Measurements from ENCODE around the gene ZNF304.

ZNF304 gene
- 6.2 to 16.3 (median 10.1) reads per million in 3 donors for total RNA-seq

GRCh38 chr19:57350877-57351805 lies at the start of gene ZNF304:
TSS of gene ZNF304 (plus strand) at chr19:57351271. CDS start at chr19:57351665, 394 bp downstream.
- Histone ChIP-seq H3K4me3 (ENCODE audit: insufficient read depth, low read depth, low read length, poor library complexity, severe bottlenecking) (peak within 1 kb of the TSS; percentile 81), H3K27me3 (replicated peaks; ENCODE audit: control insufficient read depth, insufficient read depth, low read length, poor library complexity, severe bottlenecking) (no peaks in the 10 kb centered on the region), H3K36me3 (ENCODE audit: control insufficient read depth, insufficient read depth, low read length) (peaks cover 29% of the 10 kb centered on the region), H3K9me3 (ENCODE audit: control insufficient read depth, low read length) (peaks cover 5% of the 10 kb centered on the region), H3K4me1 (ENCODE audit: control insufficient read depth, insufficient read depth, low read length, poor library complexity, severe bottlenecking) (peaks cover 10% of the 10 kb centered on the region), H3K27ac (ENCODE audit: insufficient read depth, low read length, poor library complexity, severe bottlenecking) (peak within 1 kb of the TSS; percentile 57)
- peak; percentile 57 to 78 (median 70) for DNase-seq

- no peak for DNase-seq
These were observed 49.0 kb upstream of the ZNF304 start for GRCh38 chr19:57302020-57302465.

GRCh38 chr19:57302727-57303401 lies 48.2 kb upstream of the ZNF304 start:
- no peak for DNase-seq
- H3K27me3 ChIP-seq (replicated peaks; ENCODE audit: control insufficient read depth, insufficient read depth, low read length, poor library complexity, severe bottlenecking) = no peaks in the 10 kb centered on the region
- no peak overlapping the region for H3K27ac ChIP-seq (ENCODE audit: insufficient read depth, low read length, poor library complexity, severe bottlenecking)
- H3K36me3 ChIP-seq (ENCODE audit: control insufficient read depth, insufficient read depth, low read length) = peaks cover 13% of the 10 kb centered on the region
- no peaks in the 10 kb centered on the region for H3K4me1 ChIP-seq (ENCODE audit: control insufficient read depth, insufficient read depth, low read length, poor library complexity, severe bottlenecking)
- no peaks in the 10 kb centered on the region for H3K9me3 ChIP-seq (ENCODE audit: control insufficient read depth, low read length)
- no peak overlapping the region for H3K4me3 ChIP-seq (ENCODE audit: insufficient read depth, low read depth, low read length, poor library complexity, severe bottlenecking)

More at GRCh38 chr19:57302020-57302465, 49.0 kb upstream of the ZNF304 start:
- H3K27me3 ChIP-seq (replicated peaks; ENCODE audit: control insufficient read depth, insufficient read depth, low read length, poor library complexity, severe bottlenecking) = no peaks in the 10 kb centered on the region
- H3K27ac ChIP-seq (ENCODE audit: insufficient read depth, low read length, poor library complexity, severe bottlenecking) = no peak overlapping the region
- H3K4me3 ChIP-seq (ENCODE audit: insufficient read depth, low read depth, low read length, poor library complexity, severe bottlenecking) = no peak overlapping the region
- H3K36me3 ChIP-seq (ENCODE audit: control insufficient read depth, insufficient read depth, low read length) = peaks cover 13% of the 10 kb centered on the region
- H3K9me3 ChIP-seq (ENCODE audit: control insufficient read depth, low read length) = no peaks in the 10 kb centered on the region
- H3K4me1 ChIP-seq (ENCODE audit: control insufficient read depth, insufficient read depth, low read length, poor library complexity, severe bottlenecking) = no peaks in the 10 kb centered on the region

GRCh38 chr19:57305056-57305455 lies 46.0 kb upstream of the ZNF304 start:
- Histone ChIP-seq H3K27ac (ENCODE audit: insufficient read depth, low read length, poor library complexity, severe bottlenecking) (no peak overlapping the region), H3K36me3 (ENCODE audit: control insufficient read depth, insufficient read depth, low read length) (peaks cover 4% of the 10 kb centered on the region), H3K9me3 (ENCODE audit: control insufficient read depth, low read length) (no peaks in the 10 kb centered on the region), H3K4me3 (ENCODE audit: insufficient read depth, low read depth, low read length, poor library complexity, severe bottlenecking) (no peak overlapping the region), H3K4me1 (ENCODE audit: control insufficient read depth, insufficient read depth, low read length, poor library complexity, severe bottlenecking) (no peaks in the 10 kb centered on the region), H3K27me3 (replicated peaks; ENCODE audit: control insufficient read depth, insufficient read depth, low read length, poor library complexity, severe bottlenecking) (no peaks in the 10 kb centered on the region)
- DNase-seq = no peak

GRCh38 chr19:57308514-57308913 lies 42.6 kb upstream of the ZNF304 start:
- H3K9me3 ChIP-seq (ENCODE audit: control insufficient read depth, low read length) = no peaks in the 10 kb centered on the region
- no peaks in the 10 kb centered on the region for H3K4me1 ChIP-seq (ENCODE audit: control insufficient read depth, insufficient read depth, low read length, poor library complexity, severe bottlenecking)
- no peak for DNase-seq
- H3K36me3 ChIP-seq (ENCODE audit: control insufficient read depth, insufficient read depth, low read length) = no peaks in the 10 kb centered on the region
- H3K27me3 ChIP-seq (replicated peaks; ENCODE audit: control insufficient read depth, insufficient read depth, low read length, poor library complexity, severe bottlenecking) = no peaks in the 10 kb centered on the region
- H3K4me3 ChIP-seq (ENCODE audit: insufficient read depth, low read depth, low read length, poor library complexity, severe bottlenecking) = no peak overlapping the region
- H3K27ac ChIP-seq (ENCODE audit: insufficient read depth, low read length, poor library complexity, severe bottlenecking) = no peak overlapping the region

- Histone ChIP-seq H3K4me1 (ENCODE audit: control insufficient read depth, insufficient read depth, low read length, poor library complexity, severe bottlenecking) (no peaks in the 10 kb centered on the region), H3K27ac (ENCODE audit: insufficient read depth, low read length, poor library complexity, severe bottlenecking) (no peak overlapping the region), H3K4me3 (ENCODE audit: insufficient read depth, low read depth, low read length, poor library complexity, severe bottlenecking) (no peak overlapping the region), H3K9me3 (ENCODE audit: control insufficient read depth, low read length) (no peaks in the 10 kb centered on the region), H3K36me3 (ENCODE audit: control insufficient read depth, insufficient read depth, low read length) (no peaks in the 10 kb centered on the region), H3K27me3 (replicated peaks; ENCODE audit: control insufficient read depth, insufficient read depth, low read length, poor library complexity, severe bottlenecking) (no peaks in the 10 kb centered on the region)
- DNase-seq = no peak
These were observed 40.3 kb upstream of the ZNF304 start for GRCh38 chr19:57310792-57311191.

GRCh38 chr19:57314146-57314545 lies 36.9 kb upstream of the ZNF304 start:
- no peak for DNase-seq
- H3K9me3 ChIP-seq (ENCODE audit: control insufficient read depth, low read length) = no peaks in the 10 kb centered on the region
- H3K36me3 ChIP-seq (ENCODE audit: control insufficient read depth, insufficient read depth, low read length) = no peaks in the 10 kb centered on the region
- peaks cover 6% of the 10 kb centered on the region for H3K27me3 ChIP-seq (replicated peaks; ENCODE audit: control insufficient read depth, insufficient read depth, low read length, poor library complexity, severe bottlenecking)
- H3K4me1 ChIP-seq (ENCODE audit: control insufficient read depth, insufficient read depth, low read length, poor library complexity, severe bottlenecking) = no peaks in the 10 kb centered on the region
- H3K4me3 ChIP-seq (ENCODE audit: insufficient read depth, low read depth, low read length, poor library complexity, severe bottlenecking) = no peak overlapping the region
- no peak overlapping the region for H3K27ac ChIP-seq (ENCODE audit: insufficient read depth, low read length, poor library complexity, severe bottlenecking)

- peaks cover 5% of the 10 kb centered on the region for H3K36me3 ChIP-seq (ENCODE audit: control insufficient read depth, insufficient read depth, low read length)
- DNase-seq = no peak
- peaks cover 6% of the 10 kb centered on the region for H3K27me3 ChIP-seq (replicated peaks; ENCODE audit: control insufficient read depth, insufficient read depth, low read length, poor library complexity, severe bottlenecking)
- peaks cover 8% of the 10 kb centered on the region for H3K4me1 ChIP-seq (ENCODE audit: control insufficient read depth, insufficient read depth, low read length, poor library complexity, severe bottlenecking)
- no peak overlapping the region for H3K27ac ChIP-seq (ENCODE audit: insufficient read depth, low read length, poor library complexity, severe bottlenecking)
- H3K9me3 ChIP-seq (ENCODE audit: control insufficient read depth, low read length) = no peaks in the 10 kb centered on the region
- H3K4me3 ChIP-seq (ENCODE audit: insufficient read depth, low read depth, low read length, poor library complexity, severe bottlenecking) = no peak overlapping the region
These were observed 33.6 kb upstream of the ZNF304 start for GRCh38 chr19:57317503-57317902.

- H3K4me3 ChIP-seq (ENCODE audit: insufficient read depth, low read depth, low read length, poor library complexity, severe bottlenecking) = peak overlapping the region; percentile 54
- H3K27me3 ChIP-seq (replicated peaks; ENCODE audit: control insufficient read depth, insufficient read depth, low read length, poor library complexity, severe bottlenecking) = peaks cover 6% of the 10 kb centered on the region
- H3K36me3 ChIP-seq (ENCODE audit: control insufficient read depth, insufficient read depth, low read length) = peaks cover 21% of the 10 kb centered on the region
- peaks cover 5% of the 10 kb centered on the region for H3K9me3 ChIP-seq (ENCODE audit: control insufficient read depth, low read length)
- DNase-seq = no peak
- H3K4me1 ChIP-seq (ENCODE audit: control insufficient read depth, insufficient read depth, low read length, poor library complexity, severe bottlenecking) = peaks cover 8% of the 10 kb centered on the region
- peak overlapping the region; percentile 69 for H3K27ac ChIP-seq (ENCODE audit: insufficient read depth, low read length, poor library complexity, severe bottlenecking)
These were observed 31.2 kb upstream of the ZNF304 start for GRCh38 chr19:57319869-57320179.
